ENCODE results near the gene CD84.

DNA sequence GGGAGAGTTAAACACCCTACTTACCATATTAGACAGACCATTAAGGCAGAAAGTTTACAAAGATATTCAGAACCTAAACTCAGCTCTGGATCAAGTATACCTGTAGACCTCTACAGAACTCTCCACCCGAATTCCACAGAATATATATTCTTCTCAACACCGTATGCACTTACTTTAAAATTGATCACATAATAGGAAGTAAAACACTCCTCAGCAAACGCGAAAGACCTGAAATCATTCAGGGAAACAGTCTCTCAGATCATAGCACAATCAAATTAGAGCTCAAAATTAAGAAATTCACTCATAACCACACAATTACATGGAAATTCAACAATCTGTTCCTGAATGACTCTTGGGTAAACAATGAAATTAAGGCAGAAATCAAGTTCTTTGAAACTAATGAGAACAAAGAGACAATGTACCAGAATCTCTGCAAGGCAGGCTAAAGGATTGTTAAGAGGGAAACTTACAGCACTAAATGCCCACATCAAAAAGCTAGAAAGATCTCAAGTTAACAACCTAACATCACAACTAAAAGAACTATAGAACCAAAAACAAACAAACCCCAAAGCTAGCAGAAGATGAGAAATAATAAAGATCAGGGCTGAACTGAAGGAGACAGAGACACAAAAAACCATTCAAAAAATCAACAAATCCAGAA, 19.1 kb downstream of the CD84 start:
- no peak for TF ChIP-seq CTCF (conservative IDR thresholded peaks at IDR 0.05; ENCODE audit: low read length)
- TF ChIP-seq EZH2phosphoT487 (IDR thresholded peaks at IDR 0.05; ENCODE audit: borderline replicate concordance, low read depth, low read length) = no peak

Data from OCI-LY7 (cell line).